B cell (primary cell): Measurements from ENCODE around the gene NAPA. TPM values are rescaled to one million over a fixed set of nuclear protein-coding genes. Genes with fewer than 3 reads are reported as not detected.

Experiments
- ATAC-seq: fragments of 200-7000 bp; cut with Tn5 transposase; one replicate; pipeline ENCODE4 v1.10.0; 2021; ENCODE audit warnings: low read depth, mild to moderate bottlenecking, moderate number of reproducible peaks, moderate library complexity
- CTCF ChIA-PET: fragments of 350-600 bp; sonication (Branson Sonifier 250); formaldehyde crosslinking; loops from one replicate; lab custom pipeline; 2021; ENCODE audit warnings: antibody characterized with exemption, inconsistent platforms; lab: Charles Lee
- POLR2A ChIA-PET: fragments of 350-600 bp; sonication (Branson Sonifier 250); formaldehyde crosslinking; loops from one replicate; lab custom pipeline; 2021; ENCODE audit warnings: antibody characterized with exemption; lab: Charles Lee
- DNase-seq: peaks from one replicate; pipeline ENCODE4 v3.0.0; 2013
- H2AFZ ChIP-seq: 2 replicates; pipeline ENCODE4 v1.6.1; 2012; ENCODE audit warnings: mild to moderate bottlenecking, low read depth, low read length; ENCODE audit not compliant: insufficient read depth, poor library complexity, severe bottlenecking
- H3K27ac ChIP-seq, 2 donors: 1 replicate in 1 of 2; 2 replicates in 1 of 2; pipeline ENCODE4 v1.5.1; 2012 to 2013; ENCODE audit warnings: low read length in 2 of 2, mild to moderate bottlenecking in 2 of 2, moderate library complexity in 1 of 2
- H3K27me3 ChIP-seq, 4 experiments: fragments of 200-600 bp in 1 of 4; sonication (generic) in 1 of 4; replicated peaks in 1 of 4; 1 replicate in 2 of 4; 2 replicates in 2 of 4; pipeline versions ENCODE4 v1.6.1 to v1.7.0; 2013 to 2016; ENCODE audit warnings: low read length in 3 of 4, mild to moderate bottlenecking in 2 of 4, mixed read lengths in 1 of 4, moderate library complexity in 1 of 4; ENCODE audit not compliant: insufficient read depth in 4 of 4, control insufficient read depth in 3 of 4; ENCODE audit errors: control extremely low read depth in 1 of 4
- H3K36me3 ChIP-seq, 2 experiments: replicated peaks in 1 of 2; 1 replicate in 1 of 2; 2 replicates in 1 of 2; pipeline versions ENCODE4 v1.6.1 to v1.7.1; 2013; ENCODE audit warnings: low read length in 1 of 2; ENCODE audit not compliant: insufficient read depth in 2 of 2, control insufficient read depth in 1 of 2; ENCODE audit errors: control extremely low read depth in 1 of 2, extremely low read depth in 1 of 2
- H3K4me1 ChIP-seq, 2 donors: fragments of 200-600 bp in 1 of 2; sonication (generic) in 1 of 2; 1 replicate in 1 of 2; 2 replicates in 1 of 2; pipeline versions ENCODE4 v1.5.1 to v1.6.1; 2013 to 2017; ENCODE audit warnings: low read length in 2 of 2; ENCODE audit not compliant: control insufficient read depth in 2 of 2, insufficient read depth in 2 of 2
- H3K4me2 ChIP-seq: replicated peaks from 2 replicates; pipeline ENCODE3; 2012; ENCODE audit warnings: mild to moderate bottlenecking, low read depth, low read length; ENCODE audit not compliant: poor library complexity, severe bottlenecking
- H3K4me3 ChIP-seq, 5 experiments: fragments of 200-600 bp in 1 of 5; sonication (generic) in 1 of 5; 1 replicate in 3 of 5; 2 replicates in 2 of 5; pipeline versions ENCODE4 v1.5.1 to v1.7.0; 2011 to 2016; ENCODE audit warnings: low read length in 4 of 5, mild to moderate bottlenecking in 4 of 5, low read depth in 2 of 5, control low read depth in 1 of 5, moderate library complexity in 1 of 5; ENCODE audit not compliant: insufficient read depth in 1 of 5; ENCODE audit errors: control extremely low read depth in 1 of 5, extremely low read depth in 1 of 5
- H3K79me2 ChIP-seq: fragments of 200-600 bp; sonication (generic); one replicate; pipeline ENCODE4 v1.6.0; 2016; ENCODE audit warnings: low read length; ENCODE audit not compliant: control insufficient read depth, insufficient read depth
- H3K9ac ChIP-seq: fragments of 200-600 bp; sonication (generic); 2 replicates; pipeline ENCODE4 v1.6.1; 2017; ENCODE audit warnings: mild to moderate bottlenecking, low read length, moderate library complexity
- H3K9me3 ChIP-seq, 3 donors: one replicate each; pipeline versions ENCODE4 v1.6.1 to v1.7.1; 2013; ENCODE audit warnings: low read length in 2 of 3; ENCODE audit not compliant: control insufficient read depth in 2 of 3, insufficient read depth in 1 of 3; ENCODE audit errors: control extremely low read depth in 1 of 3
- H4K20me1 ChIP-seq: 2 replicates; pipeline ENCODE4 v1.6.0; 2012; ENCODE audit warnings: mild to moderate bottlenecking, low read length; ENCODE audit not compliant: insufficient read depth, control insufficient read depth, poor library complexity, severe bottlenecking
- H3K27ac Mint-ChIP-seq: one replicate; pipeline ENCODE4 v1.8.0; 2021; ENCODE audit warnings: mixed read lengths
- H3K27me3 Mint-ChIP-seq: one replicate; pipeline ENCODE4 v1.8.0; 2021; ENCODE audit warnings: mixed read lengths
- H3K4me1 Mint-ChIP-seq: one replicate; pipeline ENCODE4 v1.8.0; 2021; ENCODE audit warnings: mixed read lengths
- H3K4me3 Mint-ChIP-seq: one replicate; pipeline ENCODE4 v1.8.0; 2021; ENCODE audit warnings: mixed read lengths
- H3K9me3 Mint-ChIP-seq: one replicate; pipeline ENCODE4 v1.8.0; 2022; ENCODE audit warnings: mixed read lengths; ENCODE audit not compliant: insufficient read depth
- EZH2 ChIP-seq: IDR thresholded peaks from 2 replicates; pipeline ENCODE4 v1.6.1; 2012; ENCODE audit warnings: borderline replicate concordance, low read depth, mild to moderate bottlenecking, moderate library complexity, low read length; ENCODE audit not compliant: insufficient read depth, poor library complexity, severe bottlenecking
- WGBS: methylation state at CpG from one replicate; pipeline ENCODE4 v1.1.5; 2013; ENCODE audit warnings: missing lambda C conversion rate; ENCODE audit not compliant: insufficient coverage; 5-methylcytosine and 5-hydroxymethylcytosine counted together
- intact Hi-C: fragments of 100-400 bp; cut with micrococcal nuclease; formaldehyde crosslinking; loops from one replicate; pipeline ENCODE4 v1.10.0; 2022
- polyA plus RNA-seq: library from polyadenylated mRNA; depleted of rRNA; stranded (reverse); fragments of >200 nt; gene quantifications from 2 replicates; pipeline ENCODE4 v1.2.3, GENCODE V29; 2012
- total RNA-seq, 2 donors: library from RNA; stranded (reverse); fragments of 120-200 nt in 1 of 2; gene quantifications; 1 replicate in 1 of 2; 2 replicates in 1 of 2; pipeline versions ENCODE4 v1.2.3 to v1.2.4, GENCODE V29; 2013 to 2022
- TF ChIP-seq, protein P1 (sequence below): fragments of 200-600 bp; IDR thresholded peaks from one replicate; pipeline ENCODE4 v1.8.0; 2022; ENCODE audit warnings: antibody characterized with exemption, mild to moderate bottlenecking

Gene NAPA
- total and polyA plus RNA-seq, 2 donors (not counting 1 experiment from before 2014, with no cell fraction given) = 66.8 to 86.5 TPM

DNA sequence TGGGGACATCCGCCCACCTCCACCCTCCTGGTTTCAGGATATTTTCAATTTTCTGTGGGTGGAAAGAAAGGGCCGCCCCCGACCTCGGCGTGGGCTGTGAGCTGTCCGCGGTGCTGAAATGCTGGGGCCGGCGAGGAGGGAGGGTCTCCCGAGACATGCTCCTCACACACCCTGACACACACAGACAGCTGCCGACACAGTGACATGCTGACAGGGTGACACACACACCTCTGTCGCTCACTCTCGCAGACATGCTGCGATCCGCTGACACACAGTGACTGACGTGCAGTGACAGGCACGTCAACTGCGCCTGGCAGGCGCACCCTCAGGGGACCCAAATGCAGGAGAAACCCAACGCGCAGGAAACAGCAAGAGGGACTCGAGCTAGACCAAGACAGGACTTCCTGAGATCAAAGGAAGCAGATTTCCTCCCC is 70.5 kb downstream of the NAPA start:
- peaks cover 0 to 86% (median 48%) of the 10 kb centered on the region in 4 experiments for H3K27me3 ChIP-seq
- no peak overlapping the region for H3K27ac ChIP-seq
- intact Hi-C loops = no loop called here
- peaks cover 32 to 42% of the 10 kb centered on the region in 2 donors for H3K4me1 ChIP-seq
- H3K4me3 Mint-ChIP-seq = no peak overlapping the region
- no peaks in the 10 kb centered on the region for H3K9me3 Mint-ChIP-seq
- peaks cover 76% of the 10 kb centered on the region for H3K27me3 Mint-ChIP-seq
- H4K20me1 ChIP-seq = no peaks in the 10 kb centered on the region
- DNase-seq = no peak
- no peak overlapping the region for H3K4me3 ChIP-seq
- H3K79me2 ChIP-seq = no peaks in the 10 kb centered on the region
- H3K4me1 Mint-ChIP-seq = peaks cover 28% of the 10 kb centered on the region
- TF ChIP-seq, protein P1, sequence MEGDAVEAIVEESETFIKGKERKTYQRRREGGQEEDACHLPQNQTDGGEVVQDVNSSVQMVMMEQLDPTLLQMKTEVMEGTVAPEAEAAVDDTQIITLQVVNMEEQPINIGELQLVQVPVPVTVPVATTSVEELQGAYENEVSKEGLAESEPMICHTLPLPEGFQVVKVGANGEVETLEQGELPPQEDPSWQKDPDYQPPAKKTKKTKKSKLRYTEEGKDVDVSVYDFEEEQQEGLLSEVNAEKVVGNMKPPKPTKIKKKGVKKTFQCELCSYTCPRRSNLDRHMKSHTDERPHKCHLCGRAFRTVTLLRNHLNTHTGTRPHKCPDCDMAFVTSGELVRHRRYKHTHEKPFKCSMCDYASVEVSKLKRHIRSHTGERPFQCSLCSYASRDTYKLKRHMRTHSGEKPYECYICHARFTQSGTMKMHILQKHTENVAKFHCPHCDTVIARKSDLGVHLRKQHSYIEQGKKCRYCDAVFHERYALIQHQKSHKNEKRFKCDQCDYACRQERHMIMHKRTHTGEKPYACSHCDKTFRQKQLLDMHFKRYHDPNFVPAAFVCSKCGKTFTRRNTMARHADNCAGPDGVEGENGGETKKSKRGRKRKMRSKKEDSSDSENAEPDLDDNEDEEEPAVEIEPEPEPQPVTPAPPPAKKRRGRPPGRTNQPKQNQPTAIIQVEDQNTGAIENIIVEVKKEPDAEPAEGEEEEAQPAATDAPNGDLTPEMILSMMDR = no peak
- no peak for TF ChIP-seq EZH2
- H3K9ac ChIP-seq = no peak overlapping the region
- H2AFZ ChIP-seq = no peak overlapping the region
- ChIA-PET POLR2A (no interaction called here), CTCF (interaction anchor here (1.5 kb wide), 1 partner anchor 254 kb away, joined by 3 read pairs; no protein-coding TSS in a partner anchor)
- H3K27ac Mint-ChIP-seq = no peak overlapping the region
- no peak overlapping the region for H3K4me2 ChIP-seq
- peaks cover 0 to 44% (median 6%) of the 10 kb centered on the region in 3 donors for H3K9me3 ChIP-seq
- ATAC-seq = no peak
- H3K36me3 ChIP-seq = no peaks in the 10 kb centered on the region
- 26% methylated on average over 18 of the region's 22 CpGs for WGBS

- no peak for DNase-seq
- H3K9me3 Mint-ChIP-seq = no peaks in the 10 kb centered on the region
- intact Hi-C loops = no loop called here
- no peak overlapping the region for H3K4me3 Mint-ChIP-seq
- TF ChIP-seq, protein P1 = no peak
- TF ChIP-seq EZH2 = no peak
- H3K4me3 ChIP-seq = no peak overlapping the region
- H3K9me3 ChIP-seq = peaks cover 0 to 50% (median 6%) of the 10 kb centered on the region in 3 donors
- H3K4me1 Mint-ChIP-seq = peaks cover 27% of the 10 kb centered on the region
- no peak overlapping the region for H3K4me2 ChIP-seq
- 63% methylated on average over 12 of the region's 12 CpGs for WGBS
- CTCF ChIA-PET = no interaction called here
- ATAC-seq = no peak
- H4K20me1 ChIP-seq = no peaks in the 10 kb centered on the region
- no peaks in the 10 kb centered on the region for H3K36me3 ChIP-seq
- H3K27me3 Mint-ChIP-seq = peaks cover 75% of the 10 kb centered on the region
- POLR2A ChIA-PET = no interaction called here
- no peak overlapping the region for H3K27ac ChIP-seq
- no peak overlapping the region for H2AFZ ChIP-seq
- H3K27ac Mint-ChIP-seq = no peak overlapping the region
- peaks cover 32 to 42% of the 10 kb centered on the region in 2 donors for H3K4me1 ChIP-seq
- H3K79me2 ChIP-seq = no peaks in the 10 kb centered on the region
- no peak overlapping the region for H3K9ac ChIP-seq
- H3K27me3 ChIP-seq = peaks cover 0 to 81% (median 47%) of the 10 kb centered on the region in 4 experiments
These were observed 71.5 kb downstream of the NAPA start for GRCh38 chr19:47443331-47443730.
